Activated T-cell treated with anti-CD3 and anti-CD28 coated beads, Interleukin-2, amount 50 U/mL, for 48 hours (primary cell): ENCODE measurements around the gene SCAPER.

Experiments used
- DNase-seq, 2 experiments: peaks; one replicate each; pipeline ENCODE4 v3.0.0-alpha.2; 2020

The SCAPER gene

GRCh38 chr15:76905013-76905839 lies at the start of gene SCAPER:
SCAPER (minus strand) TSS chr15:76905340; CDS start chr15:76883817, 21,523 bp downstream.
- peak; percentile 95 to 96 for DNase-seq

DNA sequence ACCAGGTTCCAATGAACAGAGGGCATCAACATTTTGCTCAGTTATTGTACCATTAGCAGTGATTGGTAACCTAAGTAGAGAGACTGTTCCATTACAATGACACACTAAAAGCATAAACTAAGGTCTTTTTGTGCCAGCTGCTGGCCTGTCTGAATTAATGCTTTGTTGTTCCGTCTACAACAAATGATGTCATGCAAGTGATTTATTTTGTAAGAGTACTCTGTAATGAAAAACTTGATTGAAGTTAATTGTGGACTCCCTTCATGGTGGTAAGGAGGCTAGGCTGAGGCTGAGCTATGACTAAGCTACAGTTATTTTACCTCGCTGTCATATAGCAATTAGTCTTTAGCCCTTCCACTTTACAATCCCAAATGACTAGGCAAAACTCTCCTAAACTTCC lies 49.6 kb upstream of the SCAPER start:
- DNase-seq, result no peak

GRCh38 chr15:76953913-76954312 lies 48.8 kb upstream of the SCAPER start:
- no peak for DNase-seq

DNA sequence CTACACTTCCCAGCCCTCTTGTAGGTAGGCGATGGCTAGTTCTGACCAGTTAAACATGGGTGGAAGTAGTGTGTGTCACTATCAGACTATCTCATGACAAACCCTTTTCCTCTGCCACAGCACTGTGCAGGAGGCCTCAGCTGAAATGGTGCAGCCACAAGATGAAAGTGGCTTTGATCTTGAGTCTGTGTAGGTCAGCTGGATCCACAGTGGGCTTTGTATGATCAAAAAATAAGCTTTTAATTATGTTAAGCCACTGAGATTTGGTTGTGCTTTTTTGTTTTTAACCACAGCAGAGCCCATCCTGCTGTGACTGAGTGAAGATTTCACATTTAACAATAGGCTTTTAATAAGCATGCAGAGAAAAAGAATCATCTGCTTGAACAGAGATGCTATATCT lies 46.1 kb upstream of the SCAPER start:
- no peak for DNase-seq

GRCh38 chr15:76947454-76947853 lies 42.3 kb upstream of the SCAPER start:
- DNase-seq, result no peak

GRCh38 chr15:76945494-76946093 lies 40.5 kb upstream of the SCAPER start:
- DNase-seq, result no peak

- no peak for DNase-seq
Measured at GRCh38 chr15:76942331-76942730, 37.2 kb upstream of the SCAPER start.

GRCh38 chr15:76941636-76942035 lies 36.5 kb upstream of the SCAPER start:
- DNase-seq, result no peak

DNA sequence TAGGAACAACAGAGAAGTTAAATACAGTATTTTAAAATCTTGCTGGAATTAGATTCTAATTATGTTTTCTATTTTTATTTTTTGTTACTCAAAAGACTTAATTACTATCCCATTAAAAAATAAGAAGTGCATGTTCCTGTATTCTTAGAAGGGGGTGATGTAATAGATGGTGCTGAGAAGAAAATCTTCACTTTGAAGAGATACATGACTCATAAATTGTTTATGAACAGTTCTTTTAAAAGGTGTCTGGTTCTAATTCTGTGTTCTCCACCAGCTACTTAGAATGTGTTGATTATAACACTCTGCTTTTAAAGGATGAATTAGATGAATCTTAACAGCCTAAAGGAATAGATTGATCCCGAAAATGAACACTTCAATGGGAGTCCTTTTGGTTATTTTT lies 34.6 kb upstream of the SCAPER start:
- no peak for DNase-seq

GRCh38 chr15:76938752-76939151 lies 33.6 kb upstream of the SCAPER start:
- no peak for DNase-seq

DNA sequence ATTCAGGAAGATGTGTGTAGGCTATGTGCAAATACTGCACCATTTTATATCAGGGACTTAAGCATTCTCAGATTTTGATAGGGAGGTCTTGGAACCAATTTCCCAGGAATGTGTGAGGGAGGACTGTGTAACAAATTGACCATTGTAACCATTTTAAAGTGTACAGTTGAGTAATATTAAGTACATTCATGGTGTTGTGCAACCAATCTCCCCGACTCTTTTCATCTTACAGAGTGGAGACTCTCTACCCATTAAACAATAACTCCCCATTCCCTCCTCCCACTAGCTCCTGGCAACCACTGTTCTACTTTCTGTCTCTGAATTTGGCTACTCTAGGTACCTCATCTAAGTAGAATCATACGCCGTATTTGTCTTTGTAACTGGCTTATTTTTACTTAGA lies 31.5 kb upstream of the SCAPER start:
- DNase-seq, result no peak

GRCh38 chr15:76935620-76936019 lies 30.5 kb upstream of the SCAPER start:
- no peak for DNase-seq

GRCh38 chr15:76932135-76932966 lies 27.2 kb upstream of the SCAPER start:
- no peak for DNase-seq

- DNase-seq, result peak; percentile 92 to 95
Measured at GRCh38 chr15:76931397-76932134, 26.4 kb upstream of the SCAPER start, which contains the start of gene RCN2. RCN2 (plus strand) TSS chr15:76931749; CDS start chr15:76931842, 93 bp downstream.

DNA sequence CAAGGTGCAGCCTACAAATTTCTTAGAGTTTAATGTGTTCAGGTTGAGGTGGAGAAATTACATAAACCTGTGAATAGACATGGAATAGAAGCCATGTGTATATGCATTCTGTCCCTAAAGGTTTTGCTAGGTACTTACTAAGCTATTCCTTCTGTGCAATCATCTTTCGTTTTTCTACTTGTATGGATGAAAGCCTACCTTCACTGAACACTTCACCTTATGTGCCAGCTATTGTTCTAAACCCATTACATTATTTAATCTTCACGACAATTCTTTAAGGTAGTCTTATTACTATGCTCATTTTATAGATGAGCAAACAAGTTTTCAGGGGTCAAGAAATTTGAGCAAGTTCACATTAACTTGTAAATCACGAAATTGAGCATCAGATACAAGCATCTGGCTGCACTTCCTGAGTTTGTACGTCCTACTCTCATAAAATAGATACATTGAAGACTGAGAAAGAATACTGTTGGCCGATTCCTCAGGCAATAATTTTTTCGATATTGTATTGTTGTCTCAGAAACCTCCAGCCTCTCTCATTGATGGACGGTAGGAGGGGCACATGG lies 25.8 kb upstream of the SCAPER start:
- DNase-seq, result no peak

DNA sequence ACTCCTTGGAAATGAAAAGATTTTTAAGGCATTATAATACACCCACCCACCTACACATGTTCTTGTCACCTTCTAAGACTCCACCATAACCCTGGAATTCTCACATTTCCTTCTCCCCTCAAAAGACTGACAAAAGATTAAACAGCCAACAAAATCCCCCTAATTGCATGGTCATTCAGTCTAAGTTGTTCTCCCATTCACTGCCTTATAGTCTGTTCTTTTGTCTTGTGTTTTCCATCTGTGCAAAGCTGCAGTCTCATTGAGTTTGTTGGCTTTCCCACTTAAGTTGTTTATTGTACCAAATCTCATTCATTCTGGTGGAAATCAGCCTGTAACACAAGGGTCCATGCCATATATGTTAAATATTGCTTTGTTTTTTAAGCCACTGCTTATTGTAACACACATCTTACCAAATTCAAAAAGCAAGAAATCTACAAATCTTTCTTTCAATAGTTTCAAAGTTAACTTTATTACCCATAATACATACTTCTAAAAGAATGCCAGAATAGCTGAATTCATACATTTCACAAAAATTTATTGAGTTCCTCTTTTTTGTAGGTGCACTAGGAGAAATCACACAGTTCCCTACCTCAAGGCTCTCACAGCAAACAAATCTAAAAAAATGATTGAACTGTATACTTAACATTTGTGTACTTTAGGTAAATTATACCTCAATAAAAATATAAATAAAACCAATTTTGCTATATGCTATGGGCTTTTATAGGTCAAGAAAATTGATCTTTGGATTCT lies 24.0 kb upstream of the SCAPER start:
- DNase-seq, result no peak

DNA sequence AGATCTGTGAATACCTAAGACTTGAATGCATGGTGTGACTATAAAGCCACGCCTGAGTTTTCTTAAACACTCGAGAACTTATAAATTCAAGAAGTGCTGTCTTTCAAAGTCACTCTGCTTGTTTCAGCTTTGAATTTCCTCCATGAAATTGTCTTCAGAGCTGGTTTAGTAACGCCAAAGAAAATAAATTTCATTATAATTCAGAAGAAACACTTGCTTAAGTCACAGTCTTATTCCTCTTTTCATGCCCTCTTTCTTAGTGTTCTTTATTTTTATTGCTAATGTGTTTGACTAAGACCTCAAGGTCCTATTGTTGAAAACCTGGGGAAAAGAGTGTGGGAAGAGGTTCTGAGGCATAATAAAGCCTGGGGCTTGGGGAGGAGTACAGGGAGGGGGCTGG lies 23.1 kb upstream of the SCAPER start:
- no peak for DNase-seq

DNA sequence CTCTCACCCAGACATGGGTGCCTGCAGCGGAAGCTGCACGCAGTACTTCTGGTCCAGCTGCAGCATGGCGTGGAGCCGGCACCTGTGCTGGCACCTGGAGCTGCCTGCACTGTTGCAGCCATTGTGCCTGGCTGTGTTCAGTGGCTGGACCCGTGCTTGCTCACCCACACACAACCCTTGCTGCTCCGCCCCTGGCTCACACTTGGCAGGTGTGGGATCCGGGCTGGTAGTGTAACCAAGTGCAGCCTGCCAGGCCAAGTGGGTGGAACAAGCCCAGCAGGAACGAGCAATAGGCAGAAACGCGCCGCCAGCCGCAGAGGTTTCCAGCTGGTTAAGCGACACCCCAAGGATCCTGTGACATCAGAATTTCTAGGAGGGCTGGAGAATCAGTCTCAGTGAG lies 11.2 kb upstream of the SCAPER start:
- no peak for DNase-seq

DNA sequence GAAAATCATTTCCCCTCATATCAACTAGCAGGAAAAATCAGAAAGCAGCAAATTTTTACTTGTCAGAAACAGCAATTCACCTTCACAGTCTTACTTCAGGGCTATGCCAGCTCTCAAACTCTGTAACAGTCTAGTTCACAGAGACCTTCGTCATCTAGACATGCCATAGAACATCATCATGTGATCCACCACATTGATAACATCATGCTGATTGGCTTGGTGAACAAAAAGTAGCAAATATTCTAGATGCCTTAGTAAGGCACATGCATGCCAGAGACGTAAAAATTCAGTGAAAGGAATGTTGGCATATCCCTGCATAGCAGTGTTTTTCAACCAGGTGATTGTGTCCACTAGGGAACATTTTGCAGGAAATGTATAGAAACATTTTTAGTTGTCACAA lies 8.6 kb upstream of the SCAPER start:
- no peak for DNase-seq

GRCh38 chr15:76912430-76912829 lies 7.3 kb upstream of the SCAPER start:
- no peak for DNase-seq

GRCh38 chr15:76905855-76906254 lies 715 bp upstream of the SCAPER start:
- DNase-seq, result no peak
